Naive B cell (primary cell): ENCODE data around the gene TMEM183A. TPM values are rescaled to one million over a fixed set of nuclear protein-coding genes. Genes with fewer than 3 reads are reported as not detected.

Experiments
- ATAC-seq, 2 donors: fragments of 150-1000 bp; cut with Tn5 transposase; 2 replicates each; pipeline ENCODE4 v1.10.0; 2021; ENCODE audit warnings: low read depth in 2 of 2, mild to moderate bottlenecking in 2 of 2, moderate library complexity in 2 of 2
- DNase-seq: peaks from one replicate; pipeline ENCODE4 v3.0.0; 2022
- H3K27ac Mint-ChIP-seq, 6 donors: one replicate each; pipeline ENCODE4 v1.8.0; 2020 to 2022; ENCODE audit warnings: mild to moderate bottlenecking in 6 of 6, mixed read lengths in 6 of 6, moderate library complexity in 5 of 6, inconsistent platforms in 2 of 6
- H3K27me3 Mint-ChIP-seq, 3 donors: one replicate each; pipeline ENCODE4 v1.8.0; 2021 to 2022; ENCODE audit warnings: mixed read lengths in 3 of 3, mild to moderate bottlenecking in 1 of 3
- H3K36me3 Mint-ChIP-seq, 2 donors: one replicate each; pipeline ENCODE4 v1.8.0; 2020 to 2022; ENCODE audit warnings: mixed read lengths in 2 of 2, inconsistent platforms in 1 of 2, mild to moderate bottlenecking in 1 of 2
- H3K4me1 Mint-ChIP-seq, 3 donors: one replicate each; pipeline ENCODE4 v1.8.0; 2020 to 2022; ENCODE audit warnings: mixed read lengths in 3 of 3, inconsistent platforms in 1 of 3, mild to moderate bottlenecking in 1 of 3, moderate library complexity in 1 of 3
- H3K4me3 Mint-ChIP-seq, 8 donors: one replicate each; pipeline ENCODE4 v1.8.0; 2020 to 2022; ENCODE audit warnings: mild to moderate bottlenecking in 8 of 8, mixed read lengths in 8 of 8, moderate library complexity in 8 of 8, inconsistent platforms in 2 of 8
- H3K9me3 Mint-ChIP-seq, 7 donors: one replicate each; pipeline ENCODE4 v1.8.0; 2020 to 2022; ENCODE audit warnings: mixed read lengths in 7 of 7, mild to moderate bottlenecking in 5 of 7, inconsistent platforms in 2 of 7, moderate library complexity in 1 of 7
- polyA plus RNA-seq, 6 donors: library from polyadenylated mRNA; unstranded; fragments of 300-500 nt; fragmentation: Illumina TruSeq; gene quantifications; one replicate each; pipeline ENCODE4 v1.2.3, GENCODE V29; 2021; ENCODE audit warnings: low read depth in 6 of 6

The TMEM183A gene
- polyA plus RNA-seq, 6 donors from 2014 or later = 41.0 to 60.3 (median 54.9) TPM

GRCh38 chr1:203038217-203038741, 31.1 kb downstream of the TMEM183A start:
- peaks cover 5 to 16% (median 10%) of the 10 kb centered on the region in 3 donors for H3K27me3 Mint-ChIP-seq
- peaks cover 2 to 7% (median 5%) of the 10 kb centered on the region in 3 donors for H3K4me1 Mint-ChIP-seq
- no peak overlapping the region for H3K27ac Mint-ChIP-seq
- H3K36me3 Mint-ChIP-seq = no peaks in the 10 kb centered on the region
- H3K4me3 Mint-ChIP-seq = no peak overlapping the region
- DNase-seq = no peak
- no peak for ATAC-seq
- H3K9me3 Mint-ChIP-seq = no peaks in the 10 kb centered on the region

- Mint-ChIP-seq H3K36me3 (no peaks in the 10 kb centered on the region), H3K4me1 (peaks cover 2 to 7% (median 5%) of the 10 kb centered on the region in 3 donors), H3K4me3 (no peak overlapping the region), H3K27me3 (peaks cover 5 to 16% (median 10%) of the 10 kb centered on the region in 3 donors), H3K9me3 (no peaks in the 10 kb centered on the region), H3K27ac (peak overlapping the region in 1 of 6 donors; percentile 17)
- peak; percentile 49 for DNase-seq
- peak; percentile 86 to 94 for ATAC-seq
Observed at GRCh38 chr1:203038891-203039608, 31.9 kb downstream of the TMEM183A start.

- DNase-seq (no peak), ATAC-seq (no peak)
- Mint-ChIP-seq H3K4me3 (no peak overlapping the region), H3K27me3 (peaks cover 5 to 16% (median 13%) of the 10 kb centered on the region in 3 donors), H3K36me3 (no peaks in the 10 kb centered on the region), H3K9me3 (no peaks in the 10 kb centered on the region), H3K27ac (no peak overlapping the region), H3K4me1 (peaks cover 2 to 7% (median 5%) of the 10 kb centered on the region in 3 donors)
Observed at GRCh38 chr1:203039609-203040512, 32.7 kb downstream of the TMEM183A start.

GRCh38 chr1:203040513-203041275, 33.5 kb downstream of the TMEM183A start:
- Mint-ChIP-seq H3K9me3 (no peaks in the 10 kb centered on the region), H3K4me3 (no peak overlapping the region), H3K27ac (no peak overlapping the region), H3K4me1 (peaks cover 2 to 7% (median 5%) of the 10 kb centered on the region in 3 donors), H3K27me3 (peaks cover 5 to 21% (median 16%) of the 10 kb centered on the region in 3 donors), H3K36me3 (no peaks in the 10 kb centered on the region)
- DNase-seq = no peak
- ATAC-seq = no peak

- H3K27me3 Mint-ChIP-seq = peaks cover 5 to 21% (median 16%) of the 10 kb centered on the region in 3 donors
- no peak overlapping the region for H3K27ac Mint-ChIP-seq
- no peaks in the 10 kb centered on the region for H3K36me3 Mint-ChIP-seq
- ATAC-seq (no peak), DNase-seq (no peak)
- no peaks in the 10 kb centered on the region for H3K9me3 Mint-ChIP-seq
- peaks cover 2 to 7% (median 5%) of the 10 kb centered on the region in 3 donors for H3K4me1 Mint-ChIP-seq
- H3K4me3 Mint-ChIP-seq = no peak overlapping the region
Observed at GRCh38 chr1:203041351-203041932, 34.3 kb downstream of the TMEM183A start.

- Mint-ChIP-seq H3K36me3 (no peaks in the 10 kb centered on the region), H3K4me3 (no peak overlapping the region), H3K27ac (no peak overlapping the region), H3K27me3 (peaks cover 5 to 26% (median 24%) of the 10 kb centered on the region in 3 donors), H3K9me3 (no peaks in the 10 kb centered on the region), H3K4me1 (peaks cover 2 to 7% (median 5%) of the 10 kb centered on the region in 3 donors)
- ATAC-seq = no peak
- no peak for DNase-seq
Observed at GRCh38 chr1:203043830-203044545, 36.8 kb downstream of the TMEM183A start.

- ATAC-seq (no peak), DNase-seq (no peak)
- no peaks in the 10 kb centered on the region for H3K9me3 Mint-ChIP-seq
- no peak overlapping the region for H3K4me3 Mint-ChIP-seq
- peaks cover 0 to 2% (median 0%) of the 10 kb centered on the region in 3 donors for H3K4me1 Mint-ChIP-seq
- peaks cover 0 to 19% (median 17%) of the 10 kb centered on the region in 3 donors for H3K27me3 Mint-ChIP-seq
- H3K27ac Mint-ChIP-seq = no peak overlapping the region
- H3K36me3 Mint-ChIP-seq = no peaks in the 10 kb centered on the region
Observed at GRCh38 chr1:203044546-203045250, 37.5 kb downstream of the TMEM183A start.

- H3K27ac Mint-ChIP-seq = no peak overlapping the region
- no peak for DNase-seq
- H3K4me3 Mint-ChIP-seq = no peak overlapping the region
- no peaks in the 10 kb centered on the region for H3K9me3 Mint-ChIP-seq
- no peaks in the 10 kb centered on the region for H3K36me3 Mint-ChIP-seq
- H3K27me3 Mint-ChIP-seq = peaks cover under 1 to 22% (median 21%) of the 10 kb centered on the region in 3 donors
- H3K4me1 Mint-ChIP-seq = peaks cover 0 to 2% (median 0%) of the 10 kb centered on the region in 3 donors
- no peak for ATAC-seq
Observed at GRCh38 chr1:203045336-203045735, 38.2 kb downstream of the TMEM183A start.

GRCh38 chr1:203045821-203046594, 38.8 kb downstream of the TMEM183A start:
- H3K27ac Mint-ChIP-seq = no peak overlapping the region
- peaks cover 5 to 28% (median 27%) of the 10 kb centered on the region in 3 donors for H3K27me3 Mint-ChIP-seq
- no peak for ATAC-seq
- H3K9me3 Mint-ChIP-seq = peaks cover 0 to 1% (median 0%) of the 10 kb centered on the region in 7 donors
- no peak overlapping the region for H3K4me3 Mint-ChIP-seq
- no peak for DNase-seq
- H3K36me3 Mint-ChIP-seq = no peaks in the 10 kb centered on the region
- peaks cover 0 to under 1% (median under 1%) of the 10 kb centered on the region in 3 donors for H3K4me1 Mint-ChIP-seq

GRCh38 chr1:203046984-203047630, 39.9 kb downstream of the TMEM183A start:
- Mint-ChIP-seq H3K4me3 (no peak overlapping the region), H3K27me3 (peaks cover 6 to 39% (median 38%) of the 10 kb centered on the region in 3 donors), H3K9me3 (peaks cover 0 to 1% (median 0%) of the 10 kb centered on the region in 7 donors), H3K4me1 (peaks cover 0 to 7% (median 0%) of the 10 kb centered on the region in 3 donors), H3K27ac (no peak overlapping the region), H3K36me3 (no peaks in the 10 kb centered on the region)
- no peak for ATAC-seq
- DNase-seq = no peak

- H3K27me3 Mint-ChIP-seq = peaks cover 15 to 44% (median 44%) of the 10 kb centered on the region in 3 donors
- no peaks in the 10 kb centered on the region for H3K36me3 Mint-ChIP-seq
- ATAC-seq (no peak), DNase-seq (no peak)
- H3K9me3 Mint-ChIP-seq = peaks cover 0 to 1% (median 0%) of the 10 kb centered on the region in 7 donors
- H3K27ac Mint-ChIP-seq = peak overlapping the region in 2 of 6 donors; percentile 12 to 33
- no peak overlapping the region for H3K4me3 Mint-ChIP-seq
- H3K4me1 Mint-ChIP-seq = peaks cover 0 to 7% (median 0%) of the 10 kb centered on the region in 3 donors
Observed at GRCh38 chr1:203048086-203048485, 40.9 kb downstream of the TMEM183A start.
